ENCODE results near the gene CUTA.

DNA sequence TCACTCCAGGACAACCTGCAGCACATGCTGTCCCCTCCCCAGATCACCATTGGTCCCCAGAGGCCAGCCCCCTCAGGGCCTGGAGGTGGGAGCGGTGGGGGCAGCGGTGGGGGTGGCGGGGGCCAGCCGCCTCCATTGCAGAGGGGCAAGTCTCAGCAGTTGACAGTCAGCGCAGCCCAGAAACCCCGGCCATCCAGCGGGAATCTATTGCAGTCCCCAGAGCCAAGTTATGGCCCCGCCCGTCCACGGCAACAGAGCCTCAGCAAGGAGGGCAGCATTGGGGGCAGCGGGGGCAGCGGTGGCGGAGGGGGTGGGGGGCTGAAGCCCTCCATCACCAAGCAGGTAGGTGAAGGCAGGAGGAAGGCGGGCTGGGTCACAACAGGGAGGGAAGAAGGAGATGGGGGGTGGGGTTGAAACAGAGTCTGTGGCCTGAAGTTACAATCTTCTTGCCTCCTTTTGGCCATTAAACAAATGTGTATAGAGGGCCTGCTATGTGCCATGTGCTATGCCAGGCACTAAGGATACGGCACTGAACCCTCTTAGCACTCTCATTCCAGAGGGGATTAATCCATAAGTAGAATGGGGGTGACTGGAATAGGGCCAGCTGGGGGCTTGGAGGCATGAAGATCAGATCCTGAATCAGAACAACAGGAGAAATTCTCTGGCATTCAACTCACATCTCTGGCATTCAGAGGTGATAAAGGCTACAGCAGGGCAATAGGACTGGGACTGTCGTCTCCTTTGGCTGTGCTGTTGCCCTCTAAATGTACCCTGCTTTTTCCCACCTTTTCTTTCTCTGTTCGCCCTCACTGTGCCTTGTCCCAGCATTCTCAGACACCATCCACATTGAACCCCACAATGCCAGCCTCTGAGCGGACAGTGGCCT is 26.0 kb upstream of the CUTA start:
- TF ChIP-seq, protein P1, sequence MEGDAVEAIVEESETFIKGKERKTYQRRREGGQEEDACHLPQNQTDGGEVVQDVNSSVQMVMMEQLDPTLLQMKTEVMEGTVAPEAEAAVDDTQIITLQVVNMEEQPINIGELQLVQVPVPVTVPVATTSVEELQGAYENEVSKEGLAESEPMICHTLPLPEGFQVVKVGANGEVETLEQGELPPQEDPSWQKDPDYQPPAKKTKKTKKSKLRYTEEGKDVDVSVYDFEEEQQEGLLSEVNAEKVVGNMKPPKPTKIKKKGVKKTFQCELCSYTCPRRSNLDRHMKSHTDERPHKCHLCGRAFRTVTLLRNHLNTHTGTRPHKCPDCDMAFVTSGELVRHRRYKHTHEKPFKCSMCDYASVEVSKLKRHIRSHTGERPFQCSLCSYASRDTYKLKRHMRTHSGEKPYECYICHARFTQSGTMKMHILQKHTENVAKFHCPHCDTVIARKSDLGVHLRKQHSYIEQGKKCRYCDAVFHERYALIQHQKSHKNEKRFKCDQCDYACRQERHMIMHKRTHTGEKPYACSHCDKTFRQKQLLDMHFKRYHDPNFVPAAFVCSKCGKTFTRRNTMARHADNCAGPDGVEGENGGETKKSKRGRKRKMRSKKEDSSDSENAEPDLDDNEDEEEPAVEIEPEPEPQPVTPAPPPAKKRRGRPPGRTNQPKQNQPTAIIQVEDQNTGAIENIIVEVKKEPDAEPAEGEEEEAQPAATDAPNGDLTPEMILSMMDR (IDR thresholded peaks at IDR 0.05) = no peak
- TF ChIP-seq POLR2A (IDR thresholded peaks at IDR 0.05) = no peak

Measured in right lobe of liver (tissue), 4 donors.